ENCODE measurements around the gene C19orf25. TPM values are rescaled to one million over a fixed set of nuclear protein-coding genes. Genes with fewer than 3 reads are reported as not detected.

The C19orf25 gene
- total RNA-seq, 1 donor from 2014 or later = 29.7 TPM

GRCh38 chr19:1475751-1476437 lies 3.1 kb downstream of the C19orf25 start:
- no peak for DNase-seq (ENCODE audit: low spot score)
- no peak for TF ChIP-seq CTCF (IDR thresholded peaks at IDR 0.05; ENCODE audit: unreplicated experiment)
- Mint-ChIP-seq H3K4me1 (ENCODE audit: unreplicated experiment) (peaks cover 7% of the 10 kb centered on the region), H3K36me3 (ENCODE audit: low read depth, unreplicated experiment) (peaks cover 14% of the 10 kb centered on the region), H3K27me3 (ENCODE audit: unreplicated experiment) (peaks cover 11% of the 10 kb centered on the region), H3K4me3 (ENCODE audit: unreplicated experiment) (no peak overlapping the region), H3K27ac (ENCODE audit: unreplicated experiment) (no peak overlapping the region), H3K9me3 (ENCODE audit: unreplicated experiment) (no peaks in the 10 kb centered on the region)

- TF ChIP-seq CTCF (IDR thresholded peaks at IDR 0.05; ENCODE audit: unreplicated experiment) = no peak
- DNase-seq (ENCODE audit: low spot score) = no peak
- H3K36me3 Mint-ChIP-seq (ENCODE audit: low read depth, unreplicated experiment) = peaks cover 9% of the 10 kb centered on the region
- no peak overlapping the region for H3K27ac Mint-ChIP-seq (ENCODE audit: unreplicated experiment)
- H3K4me3 Mint-ChIP-seq (ENCODE audit: unreplicated experiment) = no peak overlapping the region
- no peaks in the 10 kb centered on the region for H3K4me1 Mint-ChIP-seq (ENCODE audit: unreplicated experiment)
- no peaks in the 10 kb centered on the region for H3K9me3 Mint-ChIP-seq (ENCODE audit: unreplicated experiment)
- H3K27me3 Mint-ChIP-seq (ENCODE audit: unreplicated experiment) = peaks cover 12% of the 10 kb centered on the region
These were observed 4.2 kb downstream of the C19orf25 start for GRCh38 chr19:1474765-1475351.

- peaks cover 9% of the 10 kb centered on the region for H3K36me3 Mint-ChIP-seq (ENCODE audit: low read depth, unreplicated experiment)
- H3K27ac Mint-ChIP-seq (ENCODE audit: unreplicated experiment) = no peak overlapping the region
- H3K27me3 Mint-ChIP-seq (ENCODE audit: unreplicated experiment) = peaks cover 11% of the 10 kb centered on the region
- no peak for TF ChIP-seq CTCF (IDR thresholded peaks at IDR 0.05; ENCODE audit: unreplicated experiment)
- H3K9me3 Mint-ChIP-seq (ENCODE audit: unreplicated experiment) = no peaks in the 10 kb centered on the region
- H3K4me1 Mint-ChIP-seq (ENCODE audit: unreplicated experiment) = no peaks in the 10 kb centered on the region
- no peak for DNase-seq (ENCODE audit: low spot score)
- no peak overlapping the region for H3K4me3 Mint-ChIP-seq (ENCODE audit: unreplicated experiment)
These were observed 4.8 kb downstream of the C19orf25 start for GRCh38 chr19:1474011-1474764.

GRCh38 chr19:1473085-1473851 lies 5.7 kb downstream of the C19orf25 start:
- H3K27me3 Mint-ChIP-seq (ENCODE audit: unreplicated experiment) = peaks cover 11% of the 10 kb centered on the region
- peak overlapping the region; percentile 49 for H3K4me3 Mint-ChIP-seq (ENCODE audit: unreplicated experiment)

More at GRCh38 chr19:1473085-1473851, 5.7 kb downstream of the C19orf25 start:
- H3K27ac Mint-ChIP-seq (ENCODE audit: unreplicated experiment) = no peak overlapping the region
- TF ChIP-seq CTCF (IDR thresholded peaks at IDR 0.05; ENCODE audit: unreplicated experiment) = no peak
- no peaks in the 10 kb centered on the region for H3K4me1 Mint-ChIP-seq (ENCODE audit: unreplicated experiment)
- H3K9me3 Mint-ChIP-seq (ENCODE audit: unreplicated experiment) = no peaks in the 10 kb centered on the region
- peaks cover 9% of the 10 kb centered on the region for H3K36me3 Mint-ChIP-seq (ENCODE audit: low read depth, unreplicated experiment)
- no peak for DNase-seq (ENCODE audit: low spot score)

All from endothelial cell (in vitro differentiated cells).